MM.1S (cell line): ENCODE measurements around the gene PISD.

Source experiments
- DNase-seq: peaks from one replicate; pipeline ENCODE4 v3.0.0-alpha.2; 2015
- H2AFZ ChIP-seq: fragments of 300-600 bp; sonication (generic); 2 replicates; pipeline ENCODE4 v1.6.0; 2016; ENCODE audit warnings: antibody characterized with exemption, low read length
- H3F3A ChIP-seq: fragments of 300-600 bp; sonication (generic); 2 replicates; pipeline ENCODE4 v1.6.1; 2016; ENCODE audit warnings: mild to moderate bottlenecking, antibody characterized with exemption, low read length, moderate library complexity, mixed read lengths; ENCODE audit not compliant: insufficient read depth
- H3K27ac ChIP-seq: fragments of 300-600 bp; sonication (generic); 2 replicates; pipeline ENCODE4 v1.5.1; 2016; ENCODE audit warnings: mild to moderate bottlenecking, low read length
- H3K27me3 ChIP-seq: fragments of 300-600 bp; sonication (generic); replicated peaks from 2 replicates; pipeline ENCODE4 v1.6.0; 2016; ENCODE audit warnings: low read length; ENCODE audit not compliant: insufficient read depth
- H3K36me3 ChIP-seq: fragments of 300-600 bp; sonication (generic); replicated peaks from 2 replicates; pipeline ENCODE4 v1.6.1; 2016; ENCODE audit warnings: mild to moderate bottlenecking, low read length, mixed read lengths; ENCODE audit not compliant: insufficient read depth
- H3K4me1 ChIP-seq: fragments of 300-600 bp; sonication (generic); 2 replicates; pipeline ENCODE4 v1.6.1; 2016; ENCODE audit warnings: low read length, mixed read lengths
- H3K4me2 ChIP-seq: fragments of 300-600 bp; sonication (generic); 2 replicates; pipeline ENCODE4 v1.6.0; 2016; ENCODE audit warnings: low read depth, low read length
- H3K4me3 ChIP-seq: fragments of 300-600 bp; sonication (generic); 2 replicates; pipeline ENCODE4 v1.5.1; 2016; ENCODE audit warnings: low read length, mixed read lengths
- H3K79me2 ChIP-seq: fragments of 300-600 bp; sonication (generic); 2 replicates; pipeline ENCODE4 v1.6.1; 2016; ENCODE audit warnings: mixed run types, low read length, mixed read lengths
- H3K9ac ChIP-seq: fragments of 300-600 bp; sonication (generic); 2 replicates; pipeline ENCODE4 v1.6.1; 2016; ENCODE audit warnings: low read length, mixed read lengths
- H3K9me2 ChIP-seq: fragments of 300-600 bp; sonication (generic); replicated peaks from 2 replicates; pipeline ENCODE4 v1.6.1; 2016; ENCODE audit warnings: mild to moderate bottlenecking, low read length, mixed read lengths; ENCODE audit not compliant: insufficient read depth
- H3K9me3 ChIP-seq: fragments of 300-600 bp; sonication (generic); replicated peaks from 2 replicates; pipeline ENCODE4 v1.6.1; 2016; ENCODE audit warnings: mild to moderate bottlenecking, low read length, mixed read lengths; ENCODE audit not compliant: insufficient read depth
- H4K20me1 ChIP-seq: fragments of 300-600 bp; sonication (generic); 2 replicates; pipeline ENCODE4 v1.6.1; 2016; ENCODE audit warnings: mild to moderate bottlenecking, low read length, moderate library complexity, mixed read lengths; ENCODE audit not compliant: insufficient read depth
- EZH2 ChIP-seq: fragments of 300-600 bp; sonication (generic); optimal IDR thresholded peaks from 2 replicates; pipeline ENCODE3; 2017; ENCODE audit warnings: low read depth, mild to moderate bottlenecking, antibody characterized with exemption, low read length, mixed read lengths
- EZH2phosphoT487 ChIP-seq: fragments of 300-600 bp; sonication (generic); IDR thresholded peaks from 2 replicates; pipeline ENCODE4 v1.6.1; 2018; ENCODE audit warnings: antibody characterized with exemption, low read length
- TF ChIP-seq, protein P1 (sequence below): fragments of 300-600 bp; sonication (generic); IDR thresholded peaks from 2 replicates; pipeline ENCODE4 v1.5.1; 2016; ENCODE audit warnings: antibody characterized with exemption, low read length, mixed read lengths

Gene PISD

DNA sequence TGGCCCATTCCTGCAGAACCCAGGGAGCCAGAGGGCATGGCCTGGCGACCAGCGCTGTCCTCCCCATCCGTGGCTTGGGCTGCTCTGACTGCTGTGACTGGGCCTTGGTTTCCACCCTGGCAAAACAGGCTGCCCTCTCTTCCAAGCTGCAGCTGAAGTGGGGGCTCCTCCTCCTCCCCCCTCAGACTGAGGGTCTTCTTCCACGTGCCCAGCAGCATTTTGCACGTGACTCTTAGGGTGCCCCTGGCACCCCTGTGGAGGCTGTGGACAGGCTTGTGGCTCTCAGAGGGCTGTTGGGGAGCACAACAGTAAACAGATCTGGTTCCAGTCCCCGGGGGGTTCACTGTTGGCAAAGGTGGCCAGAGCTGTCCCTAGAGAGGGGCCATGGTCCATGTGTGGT is 51.4 kb downstream of the PISD start:
- DNase-seq: no peak
- Histone ChIP-seq H3F3A (no peaks in the 10 kb centered on the region), H3K9me2 (no peaks in the 10 kb centered on the region), H3K27ac (no peak overlapping the region), H3K4me3 (no peak overlapping the region), H3K9me3 (no peaks in the 10 kb centered on the region), H4K20me1 (no peaks in the 10 kb centered on the region), H3K27me3 (no peaks in the 10 kb centered on the region), H3K36me3 (no peaks in the 10 kb centered on the region), H3K9ac (no peak overlapping the region), H2AFZ (no peak overlapping the region), H3K4me1 (peaks cover 4% of the 10 kb centered on the region), H3K79me2 (no peaks in the 10 kb centered on the region), H3K4me2 (no peak overlapping the region)
- TF ChIP-seq EZH2 (no peak), EZH2phosphoT487 (no peak)
- TF ChIP-seq, protein P1, sequence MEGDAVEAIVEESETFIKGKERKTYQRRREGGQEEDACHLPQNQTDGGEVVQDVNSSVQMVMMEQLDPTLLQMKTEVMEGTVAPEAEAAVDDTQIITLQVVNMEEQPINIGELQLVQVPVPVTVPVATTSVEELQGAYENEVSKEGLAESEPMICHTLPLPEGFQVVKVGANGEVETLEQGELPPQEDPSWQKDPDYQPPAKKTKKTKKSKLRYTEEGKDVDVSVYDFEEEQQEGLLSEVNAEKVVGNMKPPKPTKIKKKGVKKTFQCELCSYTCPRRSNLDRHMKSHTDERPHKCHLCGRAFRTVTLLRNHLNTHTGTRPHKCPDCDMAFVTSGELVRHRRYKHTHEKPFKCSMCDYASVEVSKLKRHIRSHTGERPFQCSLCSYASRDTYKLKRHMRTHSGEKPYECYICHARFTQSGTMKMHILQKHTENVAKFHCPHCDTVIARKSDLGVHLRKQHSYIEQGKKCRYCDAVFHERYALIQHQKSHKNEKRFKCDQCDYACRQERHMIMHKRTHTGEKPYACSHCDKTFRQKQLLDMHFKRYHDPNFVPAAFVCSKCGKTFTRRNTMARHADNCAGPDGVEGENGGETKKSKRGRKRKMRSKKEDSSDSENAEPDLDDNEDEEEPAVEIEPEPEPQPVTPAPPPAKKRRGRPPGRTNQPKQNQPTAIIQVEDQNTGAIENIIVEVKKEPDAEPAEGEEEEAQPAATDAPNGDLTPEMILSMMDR: no peak

DNA sequence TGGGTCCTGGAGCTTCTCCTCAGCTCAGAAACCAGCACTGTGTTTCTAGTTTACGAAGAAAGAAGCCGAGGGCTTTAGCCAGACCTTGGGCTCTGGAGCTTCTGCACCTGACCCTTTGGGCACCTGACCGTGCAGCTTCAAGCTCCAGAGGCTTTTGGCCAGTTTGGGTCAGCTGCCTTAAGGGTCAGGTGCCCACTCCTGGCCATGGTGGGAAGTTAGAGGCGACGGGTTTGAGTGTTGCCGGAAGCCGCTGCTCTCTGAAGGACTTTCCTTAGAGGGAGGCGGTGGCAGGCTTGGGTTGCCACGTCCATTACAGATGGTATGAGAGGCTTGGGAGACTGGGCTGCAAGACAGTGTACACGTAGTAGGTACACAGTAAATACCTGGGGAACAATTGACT is 52.3 kb downstream of the PISD start:
- H4K20me1 ChIP-seq: no peaks in the 10 kb centered on the region
- H3F3A ChIP-seq: no peaks in the 10 kb centered on the region
- DNase-seq: no peak
- no peaks in the 10 kb centered on the region for H3K27me3 ChIP-seq
- no peaks in the 10 kb centered on the region for H3K79me2 ChIP-seq
- H3K4me3 ChIP-seq: no peak overlapping the region
- H3K9ac ChIP-seq: no peak overlapping the region
- H3K9me2 ChIP-seq: no peaks in the 10 kb centered on the region
- H3K27ac ChIP-seq: no peak overlapping the region
- no peak for TF ChIP-seq EZH2phosphoT487
- TF ChIP-seq EZH2: no peak
- TF ChIP-seq, protein P1: no peak
- no peak overlapping the region for H2AFZ ChIP-seq
- H3K4me1 ChIP-seq: no peaks in the 10 kb centered on the region
- no peaks in the 10 kb centered on the region for H3K36me3 ChIP-seq
- H3K9me3 ChIP-seq: no peaks in the 10 kb centered on the region
- no peak overlapping the region for H3K4me2 ChIP-seq

DNA sequence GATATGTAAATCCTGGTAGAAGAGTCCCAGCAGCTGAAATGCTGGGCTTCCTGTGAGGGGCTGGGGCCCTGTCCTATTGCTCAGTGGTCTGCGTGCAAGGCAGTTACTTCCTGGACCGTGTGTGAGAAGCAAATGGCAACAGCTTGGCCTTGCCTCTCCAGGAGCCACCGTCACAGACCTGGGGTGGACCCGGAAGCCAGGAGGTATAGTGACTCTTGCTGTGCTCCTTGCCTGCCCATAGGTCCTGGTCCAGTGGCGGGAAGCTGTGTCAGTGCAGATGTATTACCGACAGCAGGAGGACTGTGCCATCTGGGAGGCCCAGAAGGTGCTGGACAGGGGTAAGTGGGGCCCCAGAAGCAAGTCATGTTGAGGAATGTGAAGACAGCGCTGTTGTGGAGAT is 54.3 kb downstream of the PISD start:
- Histone ChIP-seq H3K9me3 (no peaks in the 10 kb centered on the region), H3F3A (no peaks in the 10 kb centered on the region), H3K4me2 (no peak overlapping the region), H3K4me3 (no peak overlapping the region), H3K9me2 (no peaks in the 10 kb centered on the region), H4K20me1 (no peaks in the 10 kb centered on the region), H3K36me3 (no peaks in the 10 kb centered on the region), H2AFZ (no peak overlapping the region), H3K79me2 (no peaks in the 10 kb centered on the region), H3K4me1 (no peaks in the 10 kb centered on the region), H3K27ac (no peak overlapping the region), H3K27me3 (no peaks in the 10 kb centered on the region), H3K9ac (no peak overlapping the region)
- no peak for DNase-seq
- no peak for TF ChIP-seq EZH2
- TF ChIP-seq EZH2phosphoT487: no peak
- TF ChIP-seq, protein P1: no peak
